GM23338 (cell line): ENCODE measurements around the gene CDH20. TPM values are rescaled to one million over a fixed set of nuclear protein-coding genes. Genes with fewer than 3 reads are reported as not detected.

Experiments used
- ATAC-seq: fragments of 200-7000 bp; cut with Tn5 transposase; 3 replicates; pipeline ENCODE4 v1.9.1; 2020
- DNase-seq: peaks from one replicate; pipeline ENCODE4 v3.0.0-alpha.2; 2015; ENCODE audit warnings: low spot score
- H2AFZ ChIP-seq: fragments of 200-600 bp; sonication (generic); 2 replicates; pipeline ENCODE4 v1.8.0; 2016; ENCODE audit warnings: antibody characterized with exemption, mild to moderate bottlenecking, moderate library complexity
- H3F3A ChIP-seq: fragments of 200-600 bp; sonication (generic); replicated peaks from 2 replicates; pipeline ENCODE4 v1.8.0; 2017; ENCODE audit warnings: antibody characterized with exemption, mixed run types, low read depth
- H3K27ac ChIP-seq: fragments of 200-600 bp; sonication (generic); 2 replicates; pipeline ENCODE4 v1.6.1; 2016; ENCODE audit warnings: low read depth
- H3K27me3 ChIP-seq: fragments of 200-600 bp; sonication (generic); 2 replicates; pipeline ENCODE4 v1.8.0; 2016; ENCODE audit warnings: mild to moderate bottlenecking, mixed run types, moderate library complexity; ENCODE audit not compliant: insufficient read depth
- H3K36me3 ChIP-seq: fragments of 200-600 bp; sonication (generic); 2 replicates; pipeline ENCODE4 v1.8.0; 2016; ENCODE audit warnings: mild to moderate bottlenecking; ENCODE audit not compliant: insufficient read depth
- H3K4me1 ChIP-seq: fragments of 200-600 bp; sonication (generic); 2 replicates; pipeline ENCODE4 v1.8.0; 2016; ENCODE audit warnings: mild to moderate bottlenecking, moderate library complexity; ENCODE audit not compliant: insufficient read depth
- H3K4me2 ChIP-seq: fragments of 200-600 bp; sonication (generic); 2 replicates; pipeline ENCODE4 v1.7.1; 2017; ENCODE audit warnings: mixed run types
- H3K4me3 ChIP-seq: fragments of 200-600 bp; sonication (generic); 2 replicates; pipeline ENCODE4 v1.6.1; 2016; ENCODE audit warnings: mixed run types
- H3K79me2 ChIP-seq: fragments of 200-600 bp; sonication (generic); replicated peaks from 2 replicates; pipeline ENCODE4 v1.8.0; 2017; ENCODE audit warnings: mild to moderate bottlenecking; ENCODE audit not compliant: insufficient read depth
- H3K9me2 ChIP-seq: fragments of 200-600 bp; sonication (generic); 2 replicates; pipeline ENCODE4 v1.8.0; 2017; ENCODE audit not compliant: insufficient read depth
- H4K20me1 ChIP-seq: fragments of 200-600 bp; sonication (generic); replicated peaks from 2 replicates; pipeline ENCODE4 v1.8.0; 2017; ENCODE audit warnings: mild to moderate bottlenecking; ENCODE audit not compliant: insufficient read depth
- H3K27ac Mint-ChIP-seq: 2 replicates; pipeline ENCODE4 v1.8.0; 2020; ENCODE audit warnings: inconsistent platforms, mild to moderate bottlenecking, moderate library complexity, mixed read lengths
- H3K27me3 Mint-ChIP-seq: 3 replicates; pipeline ENCODE4 v1.8.0; 2022; ENCODE audit warnings: low read depth, mild to moderate bottlenecking, moderate library complexity, mixed read lengths, inconsistent platforms; ENCODE audit not compliant: insufficient read depth, poor library complexity
- H3K36me3 Mint-ChIP-seq: 3 replicates; pipeline ENCODE4 v1.8.0; 2021; ENCODE audit warnings: low read depth, mild to moderate bottlenecking, inconsistent platforms, moderate library complexity, mixed read lengths
- H3K4me1 Mint-ChIP-seq: 3 replicates; pipeline ENCODE4 v1.8.0; 2020; ENCODE audit warnings: mild to moderate bottlenecking, inconsistent platforms, mixed read lengths
- H3K4me3 Mint-ChIP-seq: 3 replicates; pipeline ENCODE4 v1.8.0; 2021; ENCODE audit warnings: moderate library complexity, mild to moderate bottlenecking, inconsistent platforms, mixed read lengths
- H3K9me3 Mint-ChIP-seq: 3 replicates; pipeline ENCODE4 v1.8.0; 2020; ENCODE audit warnings: moderate library complexity, mild to moderate bottlenecking, inconsistent platforms, mixed read lengths
- CREB1 ChIP-seq: fragments of 250-450 bp; sonication (Bioruptor Pico); IDR thresholded peaks from 2 replicates; pipeline ENCODE4 v1.5.0; 2020; ENCODE audit warnings: low read depth, mild to moderate bottlenecking, moderate library complexity
- CTCF ChIP-seq, 2 experiments: fragments of 200-600 bp in 1 of 2; sonication (generic) in 1 of 2; conservative IDR thresholded peaks; 2 replicates each; pipeline versions ENCODE4 v1.5.1 to v1.6.1; 2016 to 2017; ENCODE audit warnings: antibody characterized with exemption in 2 of 2, low read depth in 2 of 2, mild to moderate bottlenecking in 2 of 2, moderate library complexity in 1 of 2
- EZH2 ChIP-seq: fragments of 200-600 bp; sonication (generic); IDR thresholded peaks from one replicate; pipeline ENCODE4 v1.8.0; 2017; ENCODE audit warnings: antibody characterized with exemption, mild to moderate bottlenecking, low read depth; ENCODE audit not compliant: unreplicated experiment
- EZH2phosphoT487 ChIP-seq: fragments of 200-600 bp; sonication (generic); IDR thresholded peaks from one replicate; pipeline ENCODE4 v1.8.1; 2018; ENCODE audit warnings: antibody characterized with exemption; ENCODE audit not compliant: unreplicated experiment
- JUNB ChIP-seq: IDR thresholded peaks from one replicate; pipeline ENCODE4 v1.6.1; 2016; ENCODE audit warnings: antibody characterized with exemption; ENCODE audit not compliant: unreplicated experiment
- NANOG ChIP-seq: IDR thresholded peaks from 2 replicates; pipeline ENCODE4 v1.6.1; 2016; ENCODE audit warnings: antibody characterized with exemption, borderline replicate concordance
- POLR2AphosphoS5 ChIP-seq: IDR thresholded peaks from 2 replicates; pipeline ENCODE4 v1.6.1; 2016; ENCODE audit warnings: antibody characterized with exemption, low read depth
- STAT1 ChIP-seq: IDR thresholded peaks from one replicate; pipeline ENCODE4 v1.6.1; 2016; ENCODE audit warnings: antibody characterized with exemption; ENCODE audit not compliant: unreplicated experiment
- ZNF114 ChIP-seq: fragments of 250-450 bp; sonication (Bioruptor Pico); IDR thresholded peaks from 2 replicates; pipeline ENCODE4 v1.5.0; 2020; ENCODE audit warnings: mild to moderate bottlenecking, moderate library complexity
- ZNF331 ChIP-seq: fragments of 250-450 bp; sonication (Bioruptor Pico); IDR thresholded peaks from 2 replicates; pipeline ENCODE4 v1.5.0; 2020; ENCODE audit warnings: low read depth, mild to moderate bottlenecking, moderate library complexity
- ZNF462 ChIP-seq: fragments of 250-450 bp; sonication (Bioruptor Pico); IDR thresholded peaks from 2 replicates; pipeline ENCODE4 v1.5.0; 2020; ENCODE audit warnings: mild to moderate bottlenecking, moderate library complexity
- polyA plus RNA-seq: library from polyadenylated mRNA; unstranded; fragments of >200 nt; fragmentation: Nextera tagmentation; extraction: Ambion mirVana; gene quantifications from 2 replicates; pipeline ENCODE4 v1.2.1, GENCODE V29; 2016
- total RNA-seq: library from RNA; depleted of rRNA; stranded (reverse); fragments of >200 nt; shearing (Covaris generic); gene quantifications from 2 replicates; pipeline ENCODE4 v1.2.3, GENCODE V29; 2014

Gene CDH20
- total and polyA plus RNA-seq, 2 experiments from 2014 or later = 1.0 TPM; not detected in 1

DNA sequence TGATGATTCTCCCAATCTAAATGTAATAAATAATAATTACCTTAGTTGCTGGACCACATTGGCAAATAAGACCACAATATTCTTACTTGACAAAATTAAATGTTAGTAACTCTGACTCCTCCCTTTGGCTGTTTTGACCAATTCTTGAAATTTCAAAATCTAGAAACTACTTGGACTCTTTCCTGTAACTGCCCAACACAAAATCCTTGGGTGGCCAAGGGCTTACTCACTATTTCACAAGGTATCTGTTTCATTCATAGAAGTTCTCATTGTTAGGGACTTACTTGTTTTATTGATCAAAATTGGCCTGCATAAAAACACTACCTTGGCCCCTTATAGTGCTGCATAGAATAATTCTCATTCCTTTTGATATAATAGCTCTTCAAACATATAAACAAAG is 19.4 kb downstream of the CDH20 start:
- H4K20me1 ChIP-seq = no peaks in the 10 kb centered on the region
- no peaks in the 10 kb centered on the region for H3K4me1 ChIP-seq
- no peaks in the 10 kb centered on the region for H3K36me3 Mint-ChIP-seq
- no peaks in the 10 kb centered on the region for H3K27me3 ChIP-seq
- H2AFZ ChIP-seq = no peak overlapping the region
- H3K27ac Mint-ChIP-seq = no peak overlapping the region
- H3K36me3 ChIP-seq = no peaks in the 10 kb centered on the region
- no peaks in the 10 kb centered on the region for H3K9me3 Mint-ChIP-seq
- H3K27me3 Mint-ChIP-seq = no peaks in the 10 kb centered on the region
- H3K4me3 ChIP-seq = no peak overlapping the region
- H3K9me2 ChIP-seq = no peaks in the 10 kb centered on the region
- H3K79me2 ChIP-seq = no peaks in the 10 kb centered on the region
- DNase-seq = no peak
- no peak overlapping the region for H3K27ac ChIP-seq
- TF ChIP-seq POLR2AphosphoS5 = no peak
- TF ChIP-seq EZH2 = no peak
- TF ChIP-seq CTCF (conservative IDR thresholded peaks at IDR 0.05; ENCODE audit: low read depth in 2 of 2) = no peak
- no peak for TF ChIP-seq ZNF114 (CRISPR knock-in tag)
- TF ChIP-seq NANOG = no peak
- no peak for TF ChIP-seq CREB1 (CRISPR knock-in tag)
- no peak for TF ChIP-seq ZNF331 (CRISPR knock-in tag)
- no peak for TF ChIP-seq STAT1
- ATAC-seq = no peak
- no peaks in the 10 kb centered on the region for H3F3A ChIP-seq
- no peak overlapping the region for H3K4me3 Mint-ChIP-seq
- peaks cover 6% of the 10 kb centered on the region; the same call in 2 of the 3 replicates for H3K4me1 Mint-ChIP-seq
- no peak overlapping the region for H3K4me2 ChIP-seq

DNA sequence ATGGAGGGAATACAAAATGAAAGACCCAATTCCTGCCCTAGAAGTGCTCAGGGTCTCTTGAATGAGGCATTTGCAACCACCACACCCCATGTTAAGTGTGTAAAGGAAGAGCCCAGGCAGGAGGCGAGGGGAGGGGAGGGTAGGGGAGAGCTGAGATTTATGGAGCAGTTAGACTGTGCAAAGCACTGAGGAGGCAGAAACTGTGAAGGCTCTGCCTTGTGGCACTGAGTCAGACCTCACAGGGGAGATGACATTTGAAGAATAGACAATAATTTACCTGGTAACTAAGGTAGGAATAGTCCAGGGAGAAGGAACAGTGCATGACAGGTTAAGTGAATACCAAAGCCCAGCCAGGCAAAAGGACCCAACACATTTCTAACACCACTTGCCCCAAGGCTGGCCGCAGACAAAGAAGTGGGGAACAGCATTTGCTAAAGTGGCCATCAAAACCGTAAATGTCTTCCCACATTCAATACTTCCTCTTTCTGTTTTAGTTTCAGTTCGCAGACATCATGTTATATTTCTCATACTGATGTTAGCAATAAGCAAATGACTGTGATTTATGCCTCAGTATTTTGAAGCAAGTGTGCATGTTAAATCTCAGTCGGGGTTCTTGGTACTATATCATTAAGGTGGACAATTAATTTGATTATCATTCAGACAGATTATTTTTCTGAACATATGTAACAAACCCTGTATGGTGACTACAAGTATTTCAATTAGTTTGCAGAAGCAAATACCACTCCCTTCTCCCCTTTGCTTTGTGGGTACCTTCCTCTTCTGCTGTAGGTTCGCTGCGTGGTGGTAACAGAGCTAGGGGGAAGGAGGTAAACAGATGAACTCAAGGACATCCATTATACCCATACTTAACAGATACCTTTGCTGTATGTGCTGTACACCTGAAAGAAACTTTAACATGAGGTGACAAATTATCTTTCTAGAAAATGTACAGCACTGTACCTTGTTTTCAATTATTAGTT is 27.5 kb downstream of the CDH20 start:
- Histone ChIP-seq H3K4me3 (no peak overlapping the region), H3K27me3 (no peaks in the 10 kb centered on the region), H2AFZ (no peak overlapping the region), H3K27ac (no peak overlapping the region), H3K79me2 (no peaks in the 10 kb centered on the region), H3K4me2 (no peak overlapping the region), H4K20me1 (no peaks in the 10 kb centered on the region), H3K4me1 (no peaks in the 10 kb centered on the region), H3F3A (no peaks in the 10 kb centered on the region), H3K36me3 (no peaks in the 10 kb centered on the region), H3K9me2 (no peaks in the 10 kb centered on the region)
- ATAC-seq (no peak), DNase-seq (no peak)
- Mint-ChIP-seq H3K27me3 (peaks cover 3% of the 10 kb centered on the region), H3K27ac (no peak overlapping the region), H3K36me3 (no peaks in the 10 kb centered on the region), H3K4me3 (no peak overlapping the region), H3K9me3 (peaks cover 4% of the 10 kb centered on the region; the same call in 2 of the 3 replicates), H3K4me1 (peaks cover 9% of the 10 kb centered on the region; the same call in 2 of the 3 replicates)
- TF ChIP-seq EZH2 (no peak), CREB1 (CRISPR knock-in tag) (no peak), NANOG (no peak), ZNF114 (CRISPR knock-in tag) (no peak), ZNF462 (CRISPR knock-in tag) (no peak), EZH2phosphoT487 (no peak), ZNF331 (CRISPR knock-in tag) (no peak), STAT1 (no peak), JUNB (no peak), POLR2AphosphoS5 (no peak)
